ENCODE measurements around the gene PKNOX2. TPM values are rescaled to one million over a fixed set of nuclear protein-coding genes. Genes with fewer than 3 reads are reported as not detected.

PKNOX2 gene
- total RNA-seq, 3 donors from 2014 or later (not counting 1 experiment from before 2014, with no cell fraction given): not detected

GRCh38 chr11:125464666-125465065, 300.1 kb downstream of the PKNOX2 start:
- Mint-ChIP-seq H3K4me1 (peaks cover 10 to 11% of the 10 kb centered on the region in 2 donors), H3K27me3 (ENCODE audit: low read depth in 2 of 2) (no peaks in the 10 kb centered on the region), H3K4me3 (no peak overlapping the region), H3K36me3 (no peaks in the 10 kb centered on the region), H3K9me3 (no peaks in the 10 kb centered on the region), H3K27ac (peak overlapping the region in 1 of 2 donors; percentile 19)
- WGBS (ENCODE audit: insufficient coverage): 72% methylated on average over 6 of the region's 8 CpGs
- no peaks in the 10 kb centered on the region for H3K9me3 ChIP-seq (ENCODE audit: control insufficient read depth, insufficient read depth, low read length)
- no peaks in the 10 kb centered on the region for H3K27me3 ChIP-seq (ENCODE audit: control insufficient read depth, insufficient read depth, low read length)
- TF ChIP-seq CTCF (IDR thresholded peaks at IDR 0.05): no peak
- intact Hi-C loops (cut with micrococcal nuclease): no loop called here
- DNase-seq: no peak
- no peak for ATAC-seq
- H3K4me3 ChIP-seq (ENCODE audit: low read length): no peak overlapping the region
- H3K36me3 ChIP-seq (ENCODE audit: control insufficient read depth, insufficient read depth, low read length): no peaks in the 10 kb centered on the region
- H3K4me1 ChIP-seq (ENCODE audit: control insufficient read depth, insufficient read depth, low read length): no peaks in the 10 kb centered on the region
- H3K27ac ChIP-seq (ENCODE audit: low read length): no peak overlapping the region

DNA sequence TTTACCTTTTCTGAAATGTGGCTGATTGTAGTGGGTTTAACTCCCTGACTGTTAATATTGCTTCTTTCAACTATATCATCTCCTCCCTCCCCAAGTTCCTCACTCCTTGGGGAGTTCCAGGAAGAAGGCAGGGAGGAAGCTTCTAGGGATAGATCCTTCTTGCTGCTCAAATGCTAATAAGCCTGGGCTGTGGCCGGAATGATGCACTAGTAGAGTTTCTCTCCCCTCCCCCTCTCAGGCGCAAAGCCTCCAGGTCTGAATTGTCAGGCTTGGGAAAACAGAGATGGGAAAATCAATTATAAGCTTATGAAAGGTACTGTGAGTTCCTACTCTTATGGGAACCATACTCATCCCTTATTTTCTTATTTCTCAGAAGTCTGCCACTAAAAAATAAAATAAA, 300.7 kb downstream of the PKNOX2 start:
- no peaks in the 10 kb centered on the region for H3K4me1 ChIP-seq (ENCODE audit: control insufficient read depth, insufficient read depth, low read length)
- no peak for ATAC-seq
- WGBS (ENCODE audit: insufficient coverage): no CpG with 5 or more reads among the region's 2 CpGs
- no peak overlapping the region for H3K27ac ChIP-seq (ENCODE audit: low read length)
- H3K36me3 ChIP-seq (ENCODE audit: control insufficient read depth, insufficient read depth, low read length): no peaks in the 10 kb centered on the region
- H3K27me3 Mint-ChIP-seq (ENCODE audit: low read depth in 2 of 2): no peaks in the 10 kb centered on the region
- no peaks in the 10 kb centered on the region for H3K27me3 ChIP-seq (ENCODE audit: control insufficient read depth, insufficient read depth, low read length)
- no peaks in the 10 kb centered on the region for H3K36me3 Mint-ChIP-seq
- no peaks in the 10 kb centered on the region for H3K9me3 ChIP-seq (ENCODE audit: control insufficient read depth, insufficient read depth, low read length)
- no peak for TF ChIP-seq CTCF (IDR thresholded peaks at IDR 0.05)
- intact Hi-C loops (cut with micrococcal nuclease): no loop called here
- H3K9me3 Mint-ChIP-seq: no peaks in the 10 kb centered on the region
- H3K27ac Mint-ChIP-seq: no peak overlapping the region
- DNase-seq: no peak
- no peak overlapping the region for H3K4me3 ChIP-seq (ENCODE audit: low read length)
- H3K4me3 Mint-ChIP-seq: no peak overlapping the region
- H3K4me1 Mint-ChIP-seq: peaks cover 10 to 17% of the 10 kb centered on the region in 2 donors

GRCh38 chr11:125465701-125466100, 301.1 kb downstream of the PKNOX2 start:
- H3K4me3 ChIP-seq (ENCODE audit: low read length): no peak overlapping the region
- no peaks in the 10 kb centered on the region for H3K4me1 ChIP-seq (ENCODE audit: control insufficient read depth, insufficient read depth, low read length)
- no peaks in the 10 kb centered on the region for H3K36me3 Mint-ChIP-seq
- H3K27me3 Mint-ChIP-seq (ENCODE audit: low read depth in 2 of 2): no peaks in the 10 kb centered on the region
- DNase-seq (no peak), ATAC-seq (no peak)
- intact Hi-C loops (cut with micrococcal nuclease): no loop called here
- H3K9me3 Mint-ChIP-seq: no peaks in the 10 kb centered on the region
- H3K27ac ChIP-seq (ENCODE audit: low read length): no peak overlapping the region
- no peaks in the 10 kb centered on the region for H3K27me3 ChIP-seq (ENCODE audit: control insufficient read depth, insufficient read depth, low read length)
- H3K4me3 Mint-ChIP-seq: no peak overlapping the region
- H3K4me1 Mint-ChIP-seq: peaks cover 10 to 17% of the 10 kb centered on the region in 2 donors
- no peaks in the 10 kb centered on the region for H3K9me3 ChIP-seq (ENCODE audit: control insufficient read depth, insufficient read depth, low read length)
- WGBS (ENCODE audit: insufficient coverage): 71% methylated on average over 5 of the region's 5 CpGs
- TF ChIP-seq CTCF (IDR thresholded peaks at IDR 0.05): no peak
- H3K27ac Mint-ChIP-seq: no peak overlapping the region
- H3K36me3 ChIP-seq (ENCODE audit: control insufficient read depth, insufficient read depth, low read length): no peaks in the 10 kb centered on the region

DNA sequence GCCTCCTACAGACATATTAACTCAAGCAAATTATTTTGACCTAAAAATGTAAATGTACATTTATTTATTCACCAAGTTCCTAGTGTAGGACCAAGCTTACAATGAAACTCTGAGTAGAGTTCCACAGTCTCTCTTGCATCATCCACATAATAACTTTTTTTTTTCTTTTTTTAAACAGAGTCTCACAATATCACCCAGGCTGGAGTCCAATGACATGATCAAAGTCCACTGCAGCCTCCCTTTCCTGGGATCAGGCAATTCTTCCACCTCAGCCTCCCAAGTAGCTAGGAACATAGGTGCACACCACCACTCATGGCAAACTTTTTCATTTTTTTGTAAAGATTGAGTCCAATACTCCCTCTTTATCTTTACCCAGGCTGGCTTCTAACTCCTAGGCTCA, 303.5 kb downstream of the PKNOX2 start:
- Histone ChIP-seq H3K9me3 (ENCODE audit: control insufficient read depth, insufficient read depth, low read length) (no peaks in the 10 kb centered on the region), H3K4me3 (ENCODE audit: low read length) (no peak overlapping the region), H3K27me3 (ENCODE audit: control insufficient read depth, insufficient read depth, low read length) (no peaks in the 10 kb centered on the region), H3K27ac (ENCODE audit: low read length) (no peak overlapping the region), H3K4me1 (ENCODE audit: control insufficient read depth, insufficient read depth, low read length) (no peaks in the 10 kb centered on the region), H3K36me3 (ENCODE audit: control insufficient read depth, insufficient read depth, low read length) (no peaks in the 10 kb centered on the region)
- TF ChIP-seq CTCF (IDR thresholded peaks at IDR 0.05): no peak
- Mint-ChIP-seq H3K36me3 (no peaks in the 10 kb centered on the region), H3K4me3 (no peak overlapping the region), H3K27ac (no peak overlapping the region), H3K4me1 (peaks cover 10 to 23% of the 10 kb centered on the region in 2 donors), H3K27me3 (ENCODE audit: low read depth in 2 of 2) (no peaks in the 10 kb centered on the region), H3K9me3 (no peaks in the 10 kb centered on the region)
- ATAC-seq (no peak), DNase-seq (no peak)
- intact Hi-C loops (cut with micrococcal nuclease): no loop called here

Data from natural killer cell (primary cell).